Keratinocyte (primary cell): ENCODE results near the gene ZSCAN16. TPM values are rescaled to one million over a fixed set of nuclear protein-coding genes. Genes with fewer than 3 reads are reported as not detected.

ENCODE experiments used
- DNase-seq: peaks from one replicate; pipeline ENCODE4 v3.0.0-alpha.2; 2011; ENCODE audit warnings: low read depth, missing footprints, low spot score
- FAIRE-seq: peaks from 2 replicates; lab custom pipeline; 2011; peaks lifted over from hg19 to GRCh38; lab: Jason Lieb, UNC
- H2AFZ ChIP-seq: 2 replicates; pipeline ENCODE4 v1.6.0; 2012; ENCODE audit warnings: low read length, control low read depth, inconsistent platforms; ENCODE audit not compliant: control insufficient read depth
- H3K27ac ChIP-seq: 2 replicates; pipeline ENCODE4 v1.5.1; 2011; ENCODE audit warnings: low read length; ENCODE audit not compliant: control insufficient read depth, insufficient read depth
- H3K27me3 ChIP-seq: 3 replicates; pipeline ENCODE4 v1.6.0; 2011; ENCODE audit warnings: low read length; ENCODE audit not compliant: control insufficient read depth, insufficient read depth; ENCODE audit errors: extremely low read depth
- H3K36me3 ChIP-seq, 2 experiments: 2 replicates in 1 of 2; 3 replicates in 1 of 2; pipeline ENCODE4 v1.5.1; 2011; ENCODE audit warnings: low read length in 2 of 2, mild to moderate bottlenecking in 1 of 2; ENCODE audit not compliant: control insufficient read depth in 2 of 2, insufficient read depth in 2 of 2; ENCODE audit errors: extremely low read depth in 1 of 2
- H3K4me1 ChIP-seq: 3 replicates; pipeline ENCODE4 v1.5.1; 2011; ENCODE audit warnings: low read length; ENCODE audit not compliant: control insufficient read depth, insufficient read depth; ENCODE audit errors: extremely low read depth
- H3K4me2 ChIP-seq: 3 replicates; pipeline ENCODE4 v1.6.0; 2011; ENCODE audit warnings: low read depth, low read length; ENCODE audit not compliant: control insufficient read depth, insufficient read depth; ENCODE audit errors: extremely low read depth
- H3K4me3 ChIP-seq, 3 experiments: fragments of 200-600 bp in 1 of 3; sonication (generic) in 1 of 3; 2 replicates in 2 of 3; 3 replicates in 1 of 3; pipeline ENCODE4 v1.5.1; 2011 to 2016; ENCODE audit warnings: low read length in 3 of 3, mild to moderate bottlenecking in 3 of 3, control low read depth in 2 of 3, inconsistent platforms in 1 of 3, low read depth in 1 of 3, mixed read lengths in 1 of 3, mixed run types in 1 of 3, moderate library complexity in 1 of 3; ENCODE audit not compliant: control insufficient read depth in 2 of 3, insufficient read depth in 2 of 3; ENCODE audit errors: extremely low read depth in 1 of 3
- H3K79me2 ChIP-seq: 2 replicates; pipeline ENCODE4 v1.6.0; 2012; ENCODE audit warnings: low read length; ENCODE audit not compliant: control insufficient read depth, insufficient read depth
- H3K9ac ChIP-seq: 3 replicates; pipeline ENCODE4 v1.6.0; 2011; ENCODE audit warnings: low read length; ENCODE audit not compliant: control insufficient read depth, insufficient read depth; ENCODE audit errors: extremely low read depth
- H3K9me1 ChIP-seq: 3 replicates; pipeline ENCODE4 v1.6.0; 2011; ENCODE audit warnings: low read length; ENCODE audit not compliant: control insufficient read depth, insufficient read depth; ENCODE audit errors: extremely low read depth
- H3K9me3 ChIP-seq: 2 replicates; pipeline ENCODE4 v1.5.1; 2012; ENCODE audit warnings: low read depth, low read length; ENCODE audit not compliant: control insufficient read depth
- H4K20me1 ChIP-seq: 3 replicates; pipeline ENCODE4 v1.6.0; 2011; ENCODE audit warnings: low read length; ENCODE audit not compliant: control insufficient read depth, insufficient read depth; ENCODE audit errors: extremely low read depth
- CTCF ChIP-seq, 3 experiments: IDR thresholded peaks in 1 of 3; conservative IDR thresholded peaks in 1 of 3; optimal IDR thresholded peaks in 1 of 3; 2 replicates in 2 of 3; 3 replicates in 1 of 3; pipeline versions ENCODE3 to v1.5.1; 2011; ENCODE audit warnings: low read length in 3 of 3, mild to moderate bottlenecking in 3 of 3, moderate library complexity in 2 of 3, control low read depth in 1 of 3, inconsistent platforms in 1 of 3; ENCODE audit not compliant: insufficient read depth in 2 of 3; ENCODE audit errors: extremely low read depth in 1 of 3
- EZH2 ChIP-seq: IDR thresholded peaks from one replicate; pipeline ENCODE4 v1.6.1; 2012; ENCODE audit warnings: inconsistent platforms, mild to moderate bottlenecking, low read length, moderate library complexity
- dilution Hi-C: fragments of 300-500 bp; cut with MboI; formaldehyde crosslinking; loops from one replicate; pipeline ENCODE4 v1.7.0; 2020; ENCODE audit warnings: low sequenced_read_pairs; ENCODE audit not compliant: extremely low pct_ligation_motif_present
- polyA plus RNA-seq, 5 experiments: library from polyadenylated mRNA; depleted of rRNA in 3 of 5; stranded (reverse) in 3 of 5; stranded (forward) in 1 of 5; unstranded in 1 of 5; fragments of >200 nt; gene quantifications; 1 replicate in 1 of 5; 2 replicates in 3 of 5; 3 replicates in 1 of 5; pipeline versions ENCODE4 v1.2.1 to v1.2.3, GENCODE V29; 2011 to 2012; ENCODE audit warnings: missing spikeins in 2 of 5, low read depth in 1 of 5, low replicate concordance in 1 of 5

ZSCAN16 gene
- polyA plus RNA-seq, 1 donor (not counting 4 experiments of a cell fraction or from before 2014, with no cell fraction given): 1.5 TPM

DNA sequence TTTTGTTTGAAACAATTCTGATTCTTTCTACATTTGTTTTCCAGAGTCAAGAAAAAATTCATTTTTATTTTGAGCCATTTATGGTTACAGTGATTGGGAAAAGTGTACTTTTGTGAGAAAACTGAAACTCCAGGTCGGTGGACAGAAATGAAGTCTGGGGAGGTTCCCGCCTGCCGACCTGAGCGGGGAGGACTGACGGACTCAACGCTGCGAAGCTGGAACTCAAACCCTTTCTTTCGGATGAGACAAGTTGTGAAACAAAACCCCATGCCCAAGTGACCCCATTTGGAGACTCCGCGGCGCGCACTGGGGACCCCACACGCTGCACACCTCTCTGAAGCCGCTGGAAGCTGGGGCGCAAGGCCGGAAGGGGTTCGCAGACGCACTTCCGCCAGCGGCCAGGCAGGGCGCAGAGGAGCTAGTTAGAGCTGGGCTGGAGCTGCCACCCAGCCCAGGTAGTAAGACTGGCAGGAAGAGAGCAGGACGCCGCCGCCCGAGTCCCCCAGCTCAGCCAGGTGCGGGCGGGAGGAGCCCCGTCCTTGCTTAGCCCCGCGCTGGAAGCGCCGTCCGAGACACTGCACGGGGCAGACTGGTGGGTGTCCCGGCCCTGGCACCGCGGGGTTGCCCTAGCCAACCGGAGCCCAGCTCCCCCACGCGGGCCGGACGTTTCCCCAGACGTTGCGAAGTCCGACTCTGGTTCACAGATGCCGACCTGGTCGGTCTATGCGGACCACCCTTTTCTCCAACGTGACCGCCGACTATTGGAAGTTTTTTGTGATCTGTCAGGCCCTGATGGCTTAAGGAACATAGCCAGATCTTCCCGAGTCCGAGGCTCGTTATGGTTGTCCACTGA is 19.8 kb upstream of the ZSCAN16 start:
- Histone ChIP-seq H3K27me3 (no peaks in the 10 kb centered on the region), H3K36me3 (no peaks in the 10 kb centered on the region), H3K4me2 (peak overlapping the region; percentile 98), H3K4me3 (peak overlapping the region; percentile 62 to 81 (median 73)), H2AFZ (peak overlapping the region; percentile 99), H3K9ac (peak overlapping the region; percentile 79), H3K9me1 (no peaks in the 10 kb centered on the region), H3K27ac (peak overlapping the region; percentile 64), H3K79me2 (no peaks in the 10 kb centered on the region), H3K9me3 (no peaks in the 10 kb centered on the region), H4K20me1 (no peaks in the 10 kb centered on the region), H3K4me1 (peaks cover 8% of the 10 kb centered on the region)
- DNase-seq (no peak), FAIRE-seq (peak; percentile 73)
- TF ChIP-seq EZH2: no peak
- TF ChIP-seq CTCF (optimal IDR thresholded peaks at IDR 0.05 in 1 of 3, IDR thresholded peaks at IDR 0.05 in 1 of 3, conservative IDR thresholded peaks at IDR 0.05 in 1 of 3; ENCODE audit: extremely low read depth in 1 of 3, insufficient read depth in 2 of 3, low read length in 3 of 3): peak; percentile 60 to 86 (median 64)
- dilution Hi-C loops: no loop called here

DNA sequence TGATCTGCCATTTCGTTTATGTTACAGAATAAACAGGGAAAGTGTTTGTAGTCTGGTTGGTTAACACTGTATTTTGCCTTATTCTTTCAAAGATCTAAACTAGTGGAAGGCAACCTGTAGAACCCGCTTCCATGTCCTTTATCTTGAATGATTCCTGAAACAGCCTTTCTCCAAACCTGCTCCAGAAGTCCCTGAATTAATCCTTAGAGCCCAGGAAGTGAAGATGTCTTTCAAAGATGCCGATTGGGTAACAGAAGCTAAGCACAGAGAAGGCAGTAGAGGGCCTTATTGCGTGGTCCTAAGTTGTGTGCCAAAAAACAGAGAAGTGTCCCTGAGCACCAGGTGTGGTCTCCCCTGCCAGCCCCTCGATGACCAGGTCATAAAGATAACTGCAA is 19.2 kb upstream of the ZSCAN16 start:
- Histone ChIP-seq H2AFZ (peak overlapping the region; percentile 99), H4K20me1 (no peaks in the 10 kb centered on the region), H3K4me1 (peaks cover 8% of the 10 kb centered on the region), H3K27me3 (no peaks in the 10 kb centered on the region), H3K4me2 (peak overlapping the region; percentile 98), H3K79me2 (no peaks in the 10 kb centered on the region), H3K27ac (peak overlapping the region; percentile 64), H3K9me3 (no peaks in the 10 kb centered on the region), H3K36me3 (no peaks in the 10 kb centered on the region), H3K4me3 (peak overlapping the region; percentile 62 to 81 (median 73)), H3K9me1 (no peaks in the 10 kb centered on the region), H3K9ac (peak overlapping the region; percentile 79)
- FAIRE-seq (peak; percentile 32), DNase-seq (no peak)
- no peak for TF ChIP-seq EZH2
- peak in 1 of 3 experiments; percentile 8 for TF ChIP-seq CTCF (optimal IDR thresholded peaks at IDR 0.05 in 1 of 3, IDR thresholded peaks at IDR 0.05 in 1 of 3, conservative IDR thresholded peaks at IDR 0.05 in 1 of 3; ENCODE audit: extremely low read depth in 1 of 3, insufficient read depth in 2 of 3, low read length in 3 of 3)
- dilution Hi-C loops: no loop called here
